GM19240 (cell line): Measurements from ENCODE around the gene ZNF302.
"Not testable (repeated sequence)": the region's sequence is repeated elsewhere in the genome, so short reads cannot be mapped to it uniquely, and the experiment has no call there.

Source experiments
- DNase-seq: peaks from one replicate; pipeline ENCODE4 v3.0.0; 2011; ENCODE audit warnings: low spot score; ENCODE audit not compliant: insufficient read length

ZNF302 gene

DNA sequence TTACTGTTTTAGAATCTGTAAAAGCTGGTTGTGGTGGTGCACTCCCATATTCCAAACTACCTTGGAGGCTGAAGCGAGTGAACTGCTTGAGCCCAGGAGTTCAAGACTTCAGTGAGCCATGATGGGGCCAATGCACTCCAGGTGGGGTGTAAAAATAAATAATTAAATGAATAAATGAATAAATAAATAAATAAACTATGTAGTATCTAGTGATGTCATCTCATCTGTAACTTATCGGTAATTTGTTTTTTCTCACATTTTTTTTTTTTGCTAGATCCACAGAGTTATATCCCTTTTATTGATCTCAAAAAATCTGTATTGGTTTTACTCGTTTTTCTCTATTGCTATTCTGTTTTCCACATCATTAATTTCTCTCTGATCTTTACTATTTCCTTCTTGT is 5.5 kb upstream of the ZNF302 start:
- DNase-seq = no peak

DNA sequence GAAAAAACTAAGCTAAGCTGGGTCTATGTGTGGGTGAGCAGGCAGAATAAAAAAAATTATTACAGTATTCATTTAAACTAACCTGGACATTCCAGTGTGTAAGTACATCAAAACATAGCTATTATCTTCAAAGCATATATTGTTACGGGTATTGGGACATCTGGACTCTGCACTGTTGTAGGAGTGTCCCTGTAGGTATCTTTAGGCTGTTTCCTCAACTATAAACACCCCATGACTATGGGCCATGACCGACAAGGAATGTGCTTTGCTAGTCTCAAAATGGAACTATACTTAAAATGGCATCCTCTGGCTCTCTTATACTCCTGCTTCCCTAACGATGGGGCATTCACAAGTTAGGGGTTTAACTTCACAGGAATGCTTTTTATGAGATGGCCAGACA is 3.9 kb upstream of the ZNF302 start:
- no peak for DNase-seq

DNA sequence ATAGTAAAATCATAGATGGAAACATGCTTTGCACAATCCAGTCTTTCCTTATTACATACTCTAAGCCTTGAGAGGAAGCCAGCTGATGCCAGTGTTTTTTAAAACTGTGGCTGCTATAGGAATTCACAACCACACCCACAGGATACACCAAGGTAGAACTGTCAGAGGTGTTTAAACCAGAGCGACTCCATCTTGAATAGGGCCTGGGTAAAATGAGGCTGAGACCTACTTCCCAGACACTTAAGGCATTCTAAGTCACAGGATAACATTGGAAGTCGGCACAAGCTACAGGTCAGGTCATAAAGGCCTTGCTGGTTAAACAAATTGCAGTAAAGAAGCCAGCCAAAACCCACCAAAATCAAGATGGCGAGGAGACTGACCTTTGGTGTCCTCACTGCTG is 2.2 kb upstream of the ZNF302 start:
- DNase-seq = no peak

DNA sequence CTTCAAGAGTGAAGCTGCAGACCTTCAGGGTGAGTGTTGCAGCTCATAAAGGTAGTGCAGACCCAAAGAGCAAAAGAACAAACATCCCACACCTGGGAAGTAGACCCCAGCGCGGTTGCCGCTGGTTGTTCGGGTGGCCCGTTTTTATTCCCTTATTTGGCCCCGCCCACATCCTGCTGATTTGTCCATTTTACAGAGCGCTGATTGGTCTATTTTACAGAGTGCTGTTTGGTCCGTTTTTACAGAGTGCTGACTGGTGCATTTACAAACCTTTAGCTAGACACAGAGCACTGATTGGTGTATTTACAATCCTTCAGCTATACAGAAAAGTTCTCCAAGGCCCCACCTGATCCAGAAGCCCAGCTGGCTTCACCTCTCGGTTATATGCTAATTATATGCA is 1.6 kb upstream of the ZNF302 start:
- no peak for DNase-seq

DNA sequence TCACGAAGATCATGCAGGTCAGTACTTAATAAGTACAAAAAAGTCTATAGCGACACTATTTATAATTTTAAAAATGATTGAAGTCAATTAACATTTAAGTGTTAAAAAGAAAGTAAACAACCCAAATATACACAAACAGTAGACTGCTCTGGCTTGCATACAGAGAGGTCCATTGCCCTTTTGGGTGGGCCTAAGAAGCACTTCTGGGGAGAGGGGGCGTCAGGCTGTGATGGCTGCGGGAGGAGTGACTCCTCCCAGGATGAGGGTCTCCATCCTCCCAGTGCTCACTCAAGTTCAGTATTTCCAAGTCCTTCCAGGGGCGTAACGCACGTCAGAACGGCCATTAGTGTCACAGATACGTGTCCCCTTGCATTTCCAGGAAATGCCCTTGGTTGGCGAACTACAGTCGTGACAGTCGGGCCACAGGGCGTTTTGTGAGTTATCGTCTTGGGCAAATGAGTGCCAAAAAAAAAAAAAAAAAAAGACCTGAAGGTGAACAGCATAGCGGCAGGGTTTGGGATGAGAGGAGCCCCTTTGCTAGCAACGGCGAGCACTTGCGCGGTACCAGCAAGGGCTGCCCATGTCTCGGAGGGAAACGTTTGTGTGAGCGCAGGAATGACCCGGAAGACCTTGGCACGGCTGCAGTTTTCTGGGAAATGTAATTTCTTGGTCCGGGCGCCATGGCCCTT is 637 bp upstream of the ZNF302 start, which contains the start of gene SCGB2B2:
SCGB2B2 (minus strand) TSS at position 463 of the 689 bp plus-strand sequence. CDS start 82,596 bp downstream, outside the sequence.
- peak; percentile 38 for DNase-seq

DNA sequence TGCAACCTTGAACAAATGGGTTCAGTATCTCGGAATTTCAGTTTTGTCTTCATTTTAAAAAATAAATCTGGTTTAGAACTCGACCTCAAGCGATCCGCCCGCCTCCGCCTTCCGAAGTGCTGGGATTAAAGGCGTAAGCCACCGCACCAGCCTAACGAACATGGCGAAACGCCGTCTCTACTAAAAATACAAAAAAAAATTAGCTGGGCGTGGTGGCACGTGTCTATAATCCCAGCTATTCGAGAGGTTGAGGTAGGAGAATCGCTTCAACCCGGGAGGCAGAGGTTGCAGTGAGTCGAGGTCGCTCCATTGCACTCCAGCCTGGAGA is 571 bp downstream of the ZNF302 start:
- no peak for DNase-seq

DNA sequence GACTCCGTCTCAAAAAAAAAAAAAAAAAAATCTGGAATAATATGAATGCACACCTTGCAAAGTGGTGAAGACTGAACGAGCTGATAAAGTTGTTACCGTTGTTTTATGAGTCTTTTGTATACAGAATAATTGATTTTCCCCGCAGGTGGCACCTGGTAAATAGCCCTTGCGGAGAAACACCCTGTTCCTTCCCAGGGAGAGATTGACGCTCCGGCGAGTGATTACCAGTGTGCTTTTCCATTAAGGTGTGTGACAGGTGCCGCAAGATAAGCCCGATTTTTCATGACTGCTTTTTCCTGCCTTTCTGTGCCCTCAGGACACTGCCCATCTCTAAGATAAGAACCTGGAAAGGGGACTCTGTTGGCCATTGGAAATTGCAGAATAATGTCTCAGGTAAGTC is 943 bp downstream of the ZNF302 start:
- DNase-seq = no peak

DNA sequence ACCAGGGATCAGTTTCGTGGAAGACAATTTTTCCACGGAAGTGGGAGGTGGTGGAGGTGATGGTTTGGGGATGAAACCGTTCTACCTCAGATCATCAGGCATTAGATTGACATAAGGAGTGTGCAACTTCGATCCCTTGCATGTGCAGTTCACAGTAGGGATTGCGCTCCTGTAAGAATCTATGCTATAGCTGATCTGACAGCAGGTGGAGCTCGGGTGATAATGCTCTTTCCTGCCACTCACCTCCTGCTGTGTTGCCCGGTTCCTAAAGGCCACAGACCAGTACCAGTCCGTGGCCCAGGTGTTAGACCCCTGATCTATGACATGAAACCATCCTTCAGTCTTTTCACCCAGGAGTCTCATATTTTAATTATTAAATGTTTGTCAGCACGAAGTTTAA is 4.0 kb downstream of the ZNF302 start:
- DNase-seq = no peak

DNA sequence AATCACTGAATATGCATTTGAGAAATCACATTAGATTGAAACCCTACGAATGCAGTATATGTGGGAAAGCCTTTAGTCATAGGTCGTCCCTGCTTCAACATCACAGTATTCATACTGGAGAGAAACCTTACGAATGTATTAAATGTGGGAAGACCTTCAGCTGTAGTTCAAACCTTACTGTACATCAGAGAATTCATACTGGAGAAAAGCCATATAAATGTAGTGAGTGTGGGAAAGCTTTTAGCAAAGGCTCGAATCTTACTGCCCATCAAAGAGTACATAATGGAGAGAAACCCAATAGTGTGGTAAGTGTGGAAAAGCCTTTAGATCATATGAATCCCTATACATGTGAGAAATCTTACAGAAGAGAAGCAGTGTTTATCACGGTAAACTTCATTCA is 7.8 kb downstream of the ZNF302 start:
- DNase-seq = not testable (repeated sequence)

DNA sequence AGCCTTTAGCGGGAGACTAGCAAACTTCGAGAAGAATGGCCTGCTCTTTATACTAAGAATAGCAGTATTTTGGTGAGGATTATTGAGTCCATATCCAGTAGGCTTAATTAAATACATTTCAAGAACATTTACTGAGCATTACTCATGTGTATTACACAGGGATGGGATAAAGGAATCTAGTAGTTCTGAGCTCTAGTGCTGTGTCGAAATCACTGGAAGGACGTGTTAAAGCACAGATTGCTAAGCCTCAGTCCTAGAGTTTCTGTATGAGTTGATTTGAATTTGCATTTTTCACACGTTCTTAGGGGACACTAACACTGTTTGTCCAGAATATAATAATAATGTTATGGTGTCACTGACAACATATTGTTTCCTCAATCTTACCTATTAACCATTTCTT is 9.0 kb downstream of the ZNF302 start:
- no peak for DNase-seq

DNA sequence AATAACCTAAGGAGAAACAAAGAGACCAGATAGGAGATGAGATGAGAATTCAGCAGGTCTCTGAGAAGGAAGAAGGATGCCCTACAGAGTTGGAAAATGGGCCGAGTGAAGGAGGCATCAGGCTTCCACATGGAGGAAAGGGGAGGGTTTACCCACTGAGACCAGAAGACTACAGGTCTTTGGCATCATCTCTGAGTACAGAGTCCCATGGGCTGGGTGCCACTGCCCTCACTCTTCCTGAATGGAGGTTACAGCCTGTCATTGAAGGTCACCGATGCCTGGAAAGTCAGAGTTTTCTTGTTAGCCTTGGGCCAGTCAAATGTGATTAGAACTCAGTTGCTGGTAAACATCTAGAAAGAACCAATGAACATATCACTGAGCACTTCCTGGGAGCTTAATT is 9.9 kb downstream of the ZNF302 start:
- no peak for DNase-seq

DNA sequence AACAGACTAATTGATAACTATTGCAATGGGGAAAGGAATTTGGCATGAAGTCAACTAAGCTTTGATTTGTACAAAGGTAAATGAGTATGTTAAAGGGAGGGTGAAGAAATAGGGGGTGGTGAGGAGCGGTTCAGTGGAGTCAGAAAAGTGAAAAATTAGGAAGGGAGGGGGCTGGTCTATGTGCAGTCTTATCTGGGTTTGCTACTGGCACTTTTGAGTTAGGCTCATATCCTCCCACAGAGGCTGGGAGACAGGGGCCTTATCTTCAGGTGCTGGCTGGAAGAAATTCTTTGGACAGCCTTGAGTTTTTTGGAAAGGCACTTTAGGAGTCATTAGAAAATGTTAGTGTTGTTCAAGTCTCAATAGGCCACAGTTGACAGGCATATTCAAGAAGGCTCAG is 11.1 kb downstream of the ZNF302 start:
- no peak for DNase-seq

DNA sequence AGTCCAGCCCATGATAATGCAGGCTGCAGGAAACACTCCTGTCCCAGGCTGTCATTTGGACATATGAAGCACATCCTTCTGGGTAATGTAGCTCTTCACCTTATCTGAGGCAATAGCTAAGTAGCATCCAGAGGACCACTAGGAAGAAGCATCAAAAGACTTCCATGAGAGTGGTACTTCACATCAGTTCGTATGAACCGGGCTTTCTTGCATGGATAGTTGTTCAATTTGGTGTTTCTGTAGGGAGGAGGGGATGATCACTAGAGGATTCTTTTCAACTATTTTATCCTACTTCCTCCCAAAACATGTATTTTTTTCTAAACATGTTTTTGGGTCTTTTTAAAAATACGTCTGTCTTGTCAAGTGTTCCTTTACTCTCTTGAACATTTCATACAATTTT is 12.9 kb downstream of the ZNF302 start:
- no peak for DNase-seq

DNA sequence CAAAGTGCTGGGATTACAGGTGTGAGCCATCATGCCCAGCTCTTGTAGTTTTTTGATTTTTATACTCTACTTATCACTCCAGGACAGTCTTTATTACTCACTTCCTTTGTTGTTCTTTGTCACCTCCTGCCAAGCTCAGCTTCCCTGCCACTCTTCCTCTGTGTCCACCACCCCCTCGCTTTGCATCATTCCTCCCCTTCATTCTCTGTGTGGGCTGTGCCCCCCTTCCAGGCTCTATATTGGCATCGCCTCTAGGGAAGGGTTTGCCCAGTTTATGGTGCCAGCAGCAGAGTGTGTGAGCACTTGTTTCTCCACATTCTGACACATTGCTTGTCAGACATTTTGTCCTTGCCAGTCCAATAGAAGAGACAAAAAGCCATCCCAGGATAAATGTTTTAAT is 15.1 kb downstream of the ZNF302 start:
- no peak for DNase-seq

DNA sequence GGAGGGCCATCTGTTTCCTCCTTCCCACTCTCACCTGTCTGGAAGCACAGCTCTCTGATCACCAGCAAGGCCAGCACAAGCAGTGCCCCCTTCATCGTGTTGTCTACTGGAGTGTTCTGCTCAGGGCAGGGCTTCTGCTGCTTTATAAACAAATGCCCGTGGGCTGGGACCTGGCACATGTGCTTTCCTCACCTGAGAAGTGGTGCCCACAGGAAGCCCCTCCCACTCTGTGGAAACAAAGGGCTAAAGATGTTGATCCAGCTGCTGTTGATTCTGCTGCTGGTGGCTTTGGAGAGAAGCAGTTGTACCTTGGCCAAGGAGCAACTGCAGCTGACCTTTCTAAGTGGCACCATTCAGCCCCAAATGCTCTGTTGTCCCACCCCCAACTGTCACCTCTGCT is 30.2 kb downstream of the ZNF302 start:
- no peak for DNase-seq

DNA sequence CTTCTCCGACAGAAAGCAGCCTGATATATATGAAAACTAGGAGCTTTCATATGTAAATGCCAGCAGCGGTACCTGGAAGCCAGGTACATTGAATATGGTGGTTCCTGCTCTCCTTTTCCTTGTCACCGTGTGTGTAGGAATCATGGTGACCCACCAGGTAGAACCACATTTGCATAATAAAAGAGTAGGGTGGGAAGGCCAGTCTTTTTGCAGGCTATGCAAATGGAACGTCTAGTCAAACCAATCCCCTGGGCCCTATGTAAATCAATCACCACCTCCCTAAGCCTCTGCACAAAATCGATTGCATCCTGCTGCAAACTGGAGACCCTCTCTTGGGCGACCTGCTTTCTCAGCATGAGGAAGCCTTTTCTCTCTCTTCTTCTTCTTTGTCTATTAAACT is 34.4 kb downstream of the ZNF302 start:
- DNase-seq = no peak

DNA sequence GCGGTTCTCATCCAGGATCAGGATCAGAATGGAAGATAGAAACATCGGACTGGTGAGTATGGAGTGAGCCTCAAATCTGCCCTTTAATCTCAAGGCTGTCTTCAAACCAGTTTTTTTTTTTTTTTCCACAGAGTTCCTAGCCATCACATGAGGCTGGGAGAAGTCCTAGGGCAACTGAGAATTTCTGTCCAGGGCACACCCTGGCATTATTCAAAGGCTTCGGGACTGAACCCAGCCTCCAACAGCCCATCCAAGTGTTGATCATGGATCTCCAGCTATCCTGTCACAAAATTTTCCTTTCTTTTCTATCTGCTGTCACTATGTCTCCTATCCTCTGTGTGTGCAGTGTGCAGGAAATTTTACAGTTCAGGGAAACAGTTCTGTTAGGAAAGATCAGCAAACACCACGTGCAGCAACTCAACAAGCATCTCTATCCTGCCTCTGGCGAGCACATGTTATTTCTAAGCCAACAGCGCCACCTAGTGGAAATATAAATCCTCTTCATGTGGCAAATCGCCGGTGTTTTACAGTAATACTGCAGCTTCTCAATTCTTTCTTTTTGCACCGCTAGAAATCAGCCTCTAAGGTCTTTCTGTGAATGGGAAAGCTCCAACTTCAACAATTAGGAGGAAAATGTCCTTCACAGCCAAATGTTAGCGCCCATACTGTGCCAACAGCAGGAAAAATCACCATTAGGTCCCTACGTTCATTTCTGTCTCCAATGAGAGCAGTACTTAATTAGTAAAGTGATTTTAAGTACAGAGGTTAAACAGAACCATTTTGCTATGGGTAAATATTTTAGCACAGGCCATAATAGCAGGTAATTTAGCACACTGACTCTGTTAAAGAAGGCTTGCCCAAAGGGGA is 35.1 kb downstream of the ZNF302 start:
- peak; percentile 22 for DNase-seq

DNA sequence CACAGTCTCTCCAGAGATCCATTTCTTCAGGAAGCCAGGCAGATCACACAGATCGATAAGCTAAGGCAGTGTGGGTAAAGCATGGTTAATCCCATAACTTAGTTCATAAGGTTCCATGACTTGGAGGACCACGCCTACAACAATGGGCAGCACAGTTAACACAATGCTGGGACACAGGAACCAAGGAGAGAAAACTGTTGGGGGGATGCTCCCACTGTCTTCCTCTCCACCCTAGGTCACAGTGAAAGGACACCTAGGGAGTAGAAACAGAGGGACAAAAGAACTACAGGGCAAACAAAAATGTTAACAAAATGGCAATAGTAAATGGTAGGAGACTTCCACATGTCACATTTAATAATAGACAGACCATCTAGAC is 35.8 kb downstream of the ZNF302 start:
- no peak for DNase-seq

DNA sequence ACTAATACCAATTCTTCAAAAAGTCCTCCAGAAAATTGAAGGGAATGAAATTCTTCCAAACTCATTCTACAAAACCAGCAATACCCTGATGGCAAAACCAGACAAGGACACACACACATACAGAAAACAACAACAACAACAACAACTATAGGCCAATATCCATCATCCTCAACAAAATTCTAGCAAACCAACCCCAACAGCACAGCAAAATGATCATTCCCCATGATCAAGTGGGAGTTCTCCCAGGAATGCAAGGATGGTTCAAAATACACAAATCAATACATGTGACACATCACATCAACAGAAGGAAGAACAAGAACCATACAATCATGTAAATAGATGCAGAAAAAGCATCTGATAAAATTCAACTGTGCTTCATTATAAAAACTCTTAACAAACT is 37.9 kb downstream of the ZNF302 start:
- DNase-seq = no peak

DNA sequence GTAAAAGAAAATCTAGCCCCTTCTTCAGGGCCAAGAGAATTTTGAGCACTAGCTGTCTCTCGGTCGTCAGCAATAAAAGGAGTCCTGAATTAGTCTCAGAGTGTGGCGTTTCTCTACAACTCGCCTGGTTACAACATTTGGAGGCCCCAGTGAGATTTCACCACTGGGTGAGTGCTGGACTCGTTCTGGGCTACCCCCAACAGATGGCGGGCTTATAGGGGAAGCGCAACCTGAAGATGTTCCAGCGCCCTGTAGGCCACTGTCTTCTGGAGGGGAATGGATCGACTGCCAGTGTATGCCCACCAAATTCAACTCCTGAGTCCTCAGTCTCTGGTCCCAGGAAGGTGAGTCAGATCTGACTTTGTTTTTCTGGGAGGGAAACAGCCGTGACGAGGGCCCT is 44.9 kb downstream of the ZNF302 start:
- no peak for DNase-seq

DNA sequence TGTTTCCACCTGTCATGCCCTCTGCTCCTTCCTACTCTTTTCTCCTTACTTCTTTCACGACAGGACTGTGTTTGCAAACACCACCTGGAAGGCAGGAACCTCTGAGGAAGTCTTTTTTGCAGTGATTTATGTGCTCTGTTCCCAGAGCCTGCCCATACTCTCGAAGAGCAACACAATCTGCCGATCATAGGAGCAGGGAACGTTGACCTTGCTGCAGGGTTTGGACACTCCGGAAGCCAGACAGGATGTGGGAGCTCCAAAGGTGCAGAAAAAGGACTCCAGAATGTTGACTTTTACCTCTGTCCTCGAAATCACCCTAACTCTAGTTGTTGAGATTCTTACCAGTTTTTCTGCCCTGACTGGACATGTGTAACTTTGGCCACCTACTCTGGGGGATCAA is 47.9 kb downstream of the ZNF302 start:
- DNase-seq = no peak

DNA sequence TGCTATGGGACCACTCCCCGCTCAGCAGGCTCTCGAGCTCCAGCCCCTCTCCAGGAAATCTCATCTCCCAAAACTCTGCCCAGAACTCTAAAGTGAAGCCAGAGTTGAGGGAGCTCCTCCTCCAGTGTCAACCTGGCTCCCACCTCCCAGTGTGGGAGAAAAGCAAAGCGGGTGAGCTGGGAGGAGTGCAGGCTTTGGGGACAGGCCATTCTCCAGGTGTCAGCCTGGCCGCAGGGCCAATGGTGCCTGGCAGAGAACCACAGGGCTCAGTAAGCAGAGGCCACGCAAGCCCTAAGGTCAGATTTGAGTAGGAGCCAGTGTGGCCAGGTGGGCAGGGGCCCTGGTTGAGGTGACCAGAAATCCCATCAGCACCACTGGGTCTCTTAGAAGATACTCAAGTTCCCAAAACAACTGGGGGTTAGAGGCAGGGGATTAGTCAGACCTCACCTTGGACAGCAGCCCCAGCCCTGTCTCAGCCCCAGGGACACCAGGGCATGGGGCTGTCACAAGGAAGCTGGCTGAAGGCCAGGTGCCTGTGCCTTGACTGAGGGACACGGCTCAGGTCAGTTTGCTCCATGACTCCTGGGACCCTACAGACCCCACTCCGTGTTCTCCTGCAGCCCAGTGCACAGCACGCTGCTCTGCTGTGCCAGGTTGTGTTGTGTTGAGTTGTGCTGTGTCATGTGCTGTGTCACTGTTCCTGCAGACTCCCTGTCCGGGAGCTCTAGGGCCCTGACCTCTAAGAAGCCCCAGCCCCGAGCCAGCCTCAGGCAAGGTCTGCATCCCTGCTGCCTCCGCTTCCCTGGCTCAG is 53.7 kb downstream of the ZNF302 start:
- no peak for DNase-seq
